Glomerular endothelial cell (primary cell): ENCODE results near the gene NBEA. TPM values are rescaled to one million over a fixed set of nuclear protein-coding genes. Genes with fewer than 3 reads are reported as not detected.
A peak's percentile ranks its signal among the peaks of the same experiment; 100 is the strongest.
"Not testable (repeated sequence)": the region's sequence is repeated elsewhere in the genome, so short reads cannot be mapped to it uniquely, and the experiment has no call there.

Experiments used
- DNase-seq: peaks from one replicate; pipeline ENCODE4 v3.0.0-alpha.2; 2011; ENCODE audit warnings: low read depth, low spot score; ENCODE audit errors: extremely low read depth
- total RNA-seq: library from RNA; depleted of rRNA; stranded (reverse); fragments of >200 nt; gene quantifications from 2 replicates; pipeline ENCODE4 v1.2.3, GENCODE V29; 2015

Gene NBEA
- total RNA-seq, 1 donor from 2014 or later = 4.1 TPM

- DNase-seq = no peak
Measured at GRCh38 chr13:35055705-35056104, 113.6 kb downstream of the NBEA start.

GRCh38 chr13:35057858-35058257 lies 115.8 kb downstream of the NBEA start:
- no peak for DNase-seq

- not testable (repeated sequence) for DNase-seq
Measured at GRCh38 chr13:35058585-35058984, 116.5 kb downstream of the NBEA start.

- DNase-seq = no peak
Measured at GRCh38 chr13:35086667-35087066, 144.6 kb downstream of the NBEA start.

- DNase-seq = no peak
Measured at GRCh38 chr13:35092251-35092650, 150.2 kb downstream of the NBEA start.

- no peak for DNase-seq
Measured at GRCh38 chr13:35092751-35093150, 150.7 kb downstream of the NBEA start.

- DNase-seq = no peak
Measured at GRCh38 chr13:35093356-35093755, 151.3 kb downstream of the NBEA start.

GRCh38 chr13:35106771-35107170 lies 164.7 kb downstream of the NBEA start:
- DNase-seq = not testable (repeated sequence)

GRCh38 chr13:35107535-35107934 lies 165.5 kb downstream of the NBEA start:
- no peak for DNase-seq

- not testable (repeated sequence) for DNase-seq
Measured at GRCh38 chr13:35113612-35114011, 171.5 kb downstream of the NBEA start.

- no peak for DNase-seq
Measured at GRCh38 chr13:35127466-35127865, 185.4 kb downstream of the NBEA start.

- no peak for DNase-seq
Measured at GRCh38 chr13:35129500-35129899, 187.4 kb downstream of the NBEA start.

GRCh38 chr13:35131471-35131870 lies 189.4 kb downstream of the NBEA start:
- DNase-seq = no peak

GRCh38 chr13:35136585-35136984 lies 194.5 kb downstream of the NBEA start:
- DNase-seq = no peak

- peak; percentile 65 for DNase-seq
Measured at GRCh38 chr13:35139591-35139990, 197.5 kb downstream of the NBEA start.

GRCh38 chr13:35140321-35140720 lies 198.3 kb downstream of the NBEA start:
- DNase-seq = no peak

GRCh38 chr13:35140831-35141230 lies 198.8 kb downstream of the NBEA start:
- DNase-seq = no peak

GRCh38 chr13:35143123-35143522 lies 201.1 kb downstream of the NBEA start:
- no peak for DNase-seq

- DNase-seq = no peak
Measured at GRCh38 chr13:35144166-35144890, 202.3 kb downstream of the NBEA start.

GRCh38 chr13:35146686-35147085 lies 204.6 kb downstream of the NBEA start:
- no peak for DNase-seq

- no peak for DNase-seq
Measured at GRCh38 chr13:35157143-35157755, 215.2 kb downstream of the NBEA start.

GRCh38 chr13:35159041-35159440 lies 217.0 kb downstream of the NBEA start:
- DNase-seq = no peak
